Upper lobe of right lung (tissue), 1 donor: Measurements from ENCODE around the gene SNAPC4. TPM values are rescaled to one million over a fixed set of nuclear protein-coding genes. Genes with fewer than 3 reads are reported as not detected.

Experiments used
- total RNA-seq: library from RNA; stranded (reverse); fragmentation: NEBNext Ultra II Directional; extraction: Animal tissue kit (Norgen Biotek cat#: 25700); gene quantifications from one replicate; pipeline ENCODE4 v1.2.1, GENCODE V29; 2021
- donor health status: DM: no; HTN: yes; CAD: no; lungs with severe emphysema.

SNAPC4 gene
- total RNA-seq, 1 donor from 2014 or later = 7.2 TPM

Other genes with a start within 250 kb of the SNAPC4 start
- not detected for gene LHX3, start 195.0 kb downstream of the SNAPC4 start, total RNA-seq
- gene QSOX2, start 154.4 kb downstream of the SNAPC4 start, total RNA-seq = 13.1 TPM
- gene CCDC187, start 96.1 kb downstream of the SNAPC4 start, total RNA-seq = 0.09 TPM
- gene GPSM1, start 72.6 kb downstream of the SNAPC4 start, total RNA-seq = 27.3 TPM
- 15.5 TPM for gene DNLZ, start 36.4 kb downstream of the SNAPC4 start, total RNA-seq
- gene CARD9, start 26.5 kb downstream of the SNAPC4 start, total RNA-seq = 10.0 TPM
- 36.4 TPM for gene ENTR1, start 10.4 kb upstream of the SNAPC4 start, total RNA-seq
- gene PMPCA, start 10.5 kb upstream of the SNAPC4 start, total RNA-seq = 41.9 TPM
- 13.0 TPM for gene INPP5E, start 39.7 kb upstream of the SNAPC4 start, total RNA-seq
- gene SEC16A, start 82.9 kb upstream of the SNAPC4 start, total RNA-seq = 63.7 TPM
- gene NOTCH1, start 145.9 kb upstream of the SNAPC4 start, total RNA-seq = 114 TPM